Measurements from ENCODE around the gene ZNF385B.

GRCh38 chr2:179606141-179606540 lies 255.3 kb downstream of the ZNF385B start:
- TF ChIP-seq EP300 (IDR thresholded peaks at IDR 0.05) (no peak), POLR2A (IDR thresholded peaks at IDR 0.05) (no peak)

Measured in stomach (tissue), 4 donors.